ENCODE data around the gene UAP1L1.
A peak's percentile ranks its signal among the peaks of the same experiment; 100 is the strongest.
"Not testable (repeated sequence)": the region's sequence is repeated elsewhere in the genome, so short reads cannot be mapped to it uniquely, and the experiment has no call there.

The UAP1L1 gene

GRCh38 chr9:137116728-137117127 lies 39.4 kb downstream of the UAP1L1 start:
- no peak for DNase-seq

GRCh38 chr9:137117269-137117731 lies 40.0 kb downstream of the UAP1L1 start:
- no peak for DNase-seq

GRCh38 chr9:137118092-137118603 lies 40.8 kb downstream of the UAP1L1 start:
- DNase-seq: not testable (repeated sequence)

GRCh38 chr9:137121927-137122795 lies 44.8 kb downstream of the UAP1L1 start:
- not testable (repeated sequence) for DNase-seq

- not testable (repeated sequence) for DNase-seq
Measured at GRCh38 chr9:137122796-137123467, 45.6 kb downstream of the UAP1L1 start.

- DNase-seq: no peak
Measured at GRCh38 chr9:137123468-137123837, 46.1 kb downstream of the UAP1L1 start.

- not testable (repeated sequence) for DNase-seq
Measured at GRCh38 chr9:137123952-137124462, 46.7 kb downstream of the UAP1L1 start.

GRCh38 chr9:137126786-137127185 lies 49.5 kb downstream of the UAP1L1 start:
- no peak for DNase-seq

- no peak for DNase-seq
Measured at GRCh38 chr9:137127301-137128157, 50.2 kb downstream of the UAP1L1 start.

GRCh38 chr9:137128158-137128861 lies 51.0 kb downstream of the UAP1L1 start:
- DNase-seq: no peak

GRCh38 chr9:137128862-137129455 lies 51.6 kb downstream of the UAP1L1 start:
- no peak for DNase-seq

- peak; percentile 76 for DNase-seq
Measured at GRCh38 chr9:137129456-137130175, 52.3 kb downstream of the UAP1L1 start.

GRCh38 chr9:137130176-137130755 lies 52.9 kb downstream of the UAP1L1 start:
- DNase-seq: no peak
